ENCODE measurements around the gene PTTG1. TPM values are rescaled to one million over a fixed set of nuclear protein-coding genes. Genes with fewer than 3 reads are reported as not detected.

The PTTG1 gene
- total and polyA plus RNA-seq, 2 of the 8 experiments (the other 6 are each of a cell fraction or from before 2014, with no cell fraction given): 240 to 478 TPM

DNA sequence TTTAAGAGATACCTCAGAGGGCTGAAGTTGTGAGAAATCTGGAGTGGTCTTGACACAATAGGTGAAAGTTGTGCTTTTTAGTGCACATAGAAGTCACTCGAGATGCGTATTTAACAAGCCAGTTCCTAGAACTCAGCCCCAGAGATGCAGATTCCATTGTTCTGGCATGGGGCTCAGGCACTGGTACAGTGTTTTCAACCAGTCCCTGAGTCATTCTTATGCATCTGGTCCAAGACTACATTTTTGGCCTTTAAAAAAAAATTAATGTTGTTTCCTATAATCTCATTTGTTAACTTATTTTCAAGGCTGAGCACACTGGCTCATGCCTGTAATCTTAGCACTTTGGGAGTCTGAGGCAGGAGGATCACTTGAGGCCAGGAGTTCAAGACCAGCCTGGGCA lies 29.6 kb downstream of the PTTG1 start (continued):
- TF ChIP-seq JUN (IDR thresholded peaks at IDR 0.05; ENCODE audit: low read depth, low read length): no peak
- no peak for TF ChIP-seq BCL11A (IDR thresholded peaks at IDR 0.05; ENCODE audit: low read depth in 2 of 2, low read length in 2 of 2)
